Fibroblast of skin of back (primary cell): ENCODE results near the gene NUDT21. TPM values are rescaled to one million over a fixed set of nuclear protein-coding genes. Genes with fewer than 3 reads are reported as not detected.
"Not testable (repeated sequence)": the region's sequence is repeated elsewhere in the genome, so short reads cannot be mapped to it uniquely, and the experiment has no call there.

Experiments used
- DNase-seq: peaks from one replicate; pipeline ENCODE4 v3.0.0-alpha.2; 2013
- polyA plus RNA-seq, 2 experiments: library from polyadenylated mRNA; unstranded; fragments of 120-200 nt; gene quantifications; one replicate each; pipeline ENCODE4 v1.2.1, GENCODE V29; 2013; ENCODE audit not compliant: insufficient read length in 2 of 2

The NUDT21 gene
- 65.8 TPM for polyA plus RNA-seq (2013, experiment 1 of 2; ENCODE audit: insufficient read length)
- polyA plus RNA-seq (2013, experiment 2 of 2; ENCODE audit: insufficient read length), result 58.3 TPM

- peak; percentile 99 for DNase-seq
Observed at GRCh38 chr16:56450986-56451752, at the start of gene NUDT21, which contains the start of gene OGFOD1. NUDT21 (minus strand) TSS chr16:56451332; CDS start chr16:56451202, 130 bp downstream. OGFOD1 (plus strand) TSS chr16:56451554; CDS start chr16:56451613, 59 bp downstream.

DNA sequence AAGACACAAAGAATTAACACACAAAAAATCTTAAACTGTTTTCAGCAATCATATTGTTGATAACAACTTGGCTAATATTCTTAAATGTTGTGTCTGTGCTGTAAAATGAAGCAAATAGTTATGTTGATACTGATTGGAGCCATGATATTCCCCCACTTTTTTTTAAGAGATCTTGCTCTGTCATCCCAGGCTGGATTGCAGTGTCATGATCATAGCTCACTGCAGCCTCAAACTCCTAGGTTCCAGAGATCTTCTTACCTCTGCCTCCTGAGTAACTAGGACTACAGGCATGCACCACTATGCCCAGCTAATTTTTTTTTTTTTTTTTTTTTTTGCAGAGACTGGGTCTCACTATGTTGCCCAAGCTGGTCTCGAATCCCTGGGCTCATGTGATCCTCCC, 42.7 kb upstream of the NUDT21 start:
- no peak for DNase-seq

DNA sequence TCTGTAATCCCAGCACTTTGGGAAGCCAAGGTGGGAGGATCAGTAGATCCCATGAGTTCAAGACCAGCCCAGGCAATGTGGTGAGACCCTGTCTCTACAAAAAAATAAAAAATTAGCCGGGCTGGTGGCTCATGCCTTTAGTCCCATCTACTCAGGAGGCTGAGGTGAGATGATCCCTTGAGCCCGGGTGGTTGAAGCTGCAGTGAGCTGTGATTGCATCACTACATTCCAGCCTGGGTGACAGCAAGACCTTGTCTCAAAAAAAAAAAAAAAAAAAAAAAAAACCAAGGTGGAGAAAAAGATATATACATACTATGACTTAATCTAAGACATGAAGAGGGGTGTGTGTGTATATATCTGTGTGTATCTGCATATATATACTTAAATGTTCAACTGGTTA, 42.0 kb upstream of the NUDT21 start:
- DNase-seq, result no peak

- no peak for DNase-seq
Observed at GRCh38 chr16:56491657-56492261, 40.6 kb upstream of the NUDT21 start.

DNA sequence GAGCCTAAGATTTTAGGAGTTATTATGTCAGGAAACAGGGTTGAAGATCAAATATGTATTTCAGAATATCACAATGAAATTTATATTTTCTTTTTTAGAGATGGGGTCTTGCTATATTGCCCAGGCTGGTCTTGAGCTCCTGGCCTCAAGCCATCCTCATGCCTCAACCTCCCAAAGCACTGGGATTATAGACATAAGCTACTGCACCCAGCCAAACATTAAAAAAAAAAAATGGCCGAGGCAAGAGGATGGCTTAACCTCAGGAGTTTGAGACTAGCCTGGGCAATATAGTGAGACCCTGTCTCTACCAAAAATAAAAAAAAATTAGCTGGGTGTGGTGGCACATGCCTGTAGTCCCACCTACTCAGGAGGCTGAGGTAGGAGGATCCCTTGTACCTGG, 37.7 kb upstream of the NUDT21 start:
- DNase-seq, result not testable (repeated sequence)

DNA sequence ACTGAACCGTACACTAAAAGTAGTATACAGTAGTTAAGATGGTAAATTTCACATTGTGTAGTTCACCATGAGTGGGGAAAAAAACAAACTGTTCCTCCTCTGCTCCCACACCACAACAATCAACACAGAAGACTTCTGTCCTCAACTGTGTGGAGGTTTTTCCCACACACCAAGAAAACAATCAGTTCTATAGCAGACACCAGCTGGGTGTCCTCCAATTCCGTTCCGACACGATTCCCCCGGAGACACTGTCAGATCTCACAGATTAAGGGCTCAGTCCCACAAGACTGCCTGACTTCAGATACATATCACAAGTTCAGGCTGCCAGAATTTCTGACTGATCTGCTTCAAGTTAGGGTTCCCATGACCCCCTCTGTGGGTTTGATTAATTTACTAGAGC, 36.9 kb upstream of the NUDT21 start:
- no peak for DNase-seq

DNA sequence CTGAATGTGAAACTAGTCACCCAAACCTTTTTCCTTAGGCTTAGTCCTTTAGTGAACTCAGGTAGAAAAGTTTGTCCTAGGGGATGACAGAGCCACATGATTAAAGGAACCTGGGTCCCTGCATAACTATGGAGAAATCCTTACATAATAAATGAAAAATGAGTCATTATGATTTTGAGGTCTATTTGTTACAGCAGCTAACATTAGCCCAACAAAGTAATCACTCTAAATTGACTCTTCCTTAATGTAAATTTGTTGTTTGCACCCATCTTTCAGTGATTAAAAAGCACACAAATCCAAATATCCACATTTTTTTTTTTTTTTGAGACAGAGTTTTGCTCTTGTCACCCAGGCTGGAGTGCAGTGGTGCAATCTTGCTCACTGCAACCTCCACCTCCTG, 32.3 kb upstream of the NUDT21 start:
- no peak for DNase-seq

DNA sequence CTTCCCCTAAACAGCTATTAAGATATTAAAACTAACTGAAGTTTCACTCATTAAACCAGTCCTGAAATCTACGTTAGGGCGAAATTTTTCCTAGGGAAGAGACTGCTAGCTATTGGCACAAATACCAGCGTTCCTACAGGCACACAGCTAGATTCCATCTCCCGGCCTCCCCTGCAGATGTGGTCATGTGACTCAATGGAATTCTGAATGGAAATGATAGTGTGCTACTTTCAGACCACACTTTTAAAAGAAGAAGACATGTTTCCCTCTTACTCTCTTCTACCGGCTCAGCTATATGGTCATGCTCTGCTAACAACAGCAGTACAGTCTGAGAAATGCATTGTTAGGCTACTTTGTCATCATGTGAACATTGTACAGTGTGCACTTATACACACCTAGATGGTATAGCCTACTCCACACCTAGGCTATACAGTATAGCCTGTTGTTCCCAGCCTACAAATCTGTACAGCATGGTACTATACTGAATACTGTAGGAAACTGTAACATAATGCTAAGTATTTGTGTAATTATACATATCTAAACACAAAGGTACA, 31.6 kb upstream of the NUDT21 start:
- no peak for DNase-seq

DNA sequence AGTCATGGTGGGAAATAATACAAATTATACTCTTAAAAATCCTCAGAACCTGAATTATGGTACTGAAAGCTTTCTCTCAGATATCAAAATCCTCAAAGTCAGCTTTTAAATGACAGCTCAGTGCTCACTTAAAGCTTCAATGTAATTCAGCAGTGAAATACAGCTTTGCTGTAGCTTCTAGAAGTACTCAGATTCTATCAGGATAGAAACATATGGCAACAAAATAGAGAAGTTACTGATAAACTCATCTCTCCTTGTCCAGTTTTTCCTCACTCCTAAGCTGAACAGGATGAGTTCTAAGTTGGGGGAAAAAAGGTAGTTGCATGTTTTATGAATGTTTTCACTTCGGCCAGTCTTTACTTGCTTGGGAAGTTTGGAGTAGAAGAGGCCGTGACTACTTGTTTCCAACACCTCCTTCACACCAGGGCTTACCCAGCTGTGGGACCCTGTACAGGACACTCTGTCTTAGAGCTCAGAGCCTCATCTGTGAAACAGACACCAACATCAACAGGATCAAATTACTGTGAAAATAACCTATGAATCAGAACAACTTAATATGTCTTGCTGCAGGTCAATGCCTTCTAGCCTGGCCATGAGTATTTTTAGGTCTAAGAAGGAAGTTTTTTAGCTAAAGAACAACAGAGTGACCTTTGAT, 30.5 kb upstream of the NUDT21 start:
- peak; percentile 15 for DNase-seq

DNA sequence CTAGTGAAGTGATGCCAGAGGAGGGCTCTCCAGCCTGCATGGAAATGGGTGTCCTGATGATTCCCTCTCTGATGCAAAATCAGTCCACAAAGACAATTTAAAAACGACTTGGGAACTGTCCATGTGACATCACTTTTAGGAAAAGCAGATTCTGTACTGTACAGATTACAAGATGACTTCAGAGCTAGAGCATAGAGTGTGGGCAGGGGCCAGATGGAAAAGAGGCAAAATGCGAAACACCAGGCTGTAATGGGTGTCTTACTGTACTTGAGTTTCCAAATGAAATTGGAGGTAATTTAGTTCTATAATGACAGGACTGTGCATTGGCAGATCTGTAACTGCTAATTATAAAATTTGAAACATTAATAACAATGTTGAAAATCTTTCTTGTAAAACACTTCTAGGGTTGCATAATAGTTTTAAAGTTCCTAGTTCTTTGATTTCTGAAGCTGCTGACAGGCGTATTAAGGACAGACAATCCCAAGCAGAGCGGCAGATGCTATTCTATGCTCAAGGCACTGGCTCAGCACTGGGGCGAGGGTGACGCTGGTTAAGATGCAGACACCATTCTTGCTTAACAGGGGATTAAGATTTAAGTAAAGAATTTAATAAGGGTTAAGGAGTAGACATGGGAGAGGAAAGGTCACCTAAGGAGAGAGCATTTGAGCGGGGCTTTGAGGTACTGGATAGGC, 29.8 kb upstream of the NUDT21 start:
- no peak for DNase-seq

GRCh38 chr16:56479469-56479868, 28.3 kb upstream of the NUDT21 start:
- no peak for DNase-seq

DNA sequence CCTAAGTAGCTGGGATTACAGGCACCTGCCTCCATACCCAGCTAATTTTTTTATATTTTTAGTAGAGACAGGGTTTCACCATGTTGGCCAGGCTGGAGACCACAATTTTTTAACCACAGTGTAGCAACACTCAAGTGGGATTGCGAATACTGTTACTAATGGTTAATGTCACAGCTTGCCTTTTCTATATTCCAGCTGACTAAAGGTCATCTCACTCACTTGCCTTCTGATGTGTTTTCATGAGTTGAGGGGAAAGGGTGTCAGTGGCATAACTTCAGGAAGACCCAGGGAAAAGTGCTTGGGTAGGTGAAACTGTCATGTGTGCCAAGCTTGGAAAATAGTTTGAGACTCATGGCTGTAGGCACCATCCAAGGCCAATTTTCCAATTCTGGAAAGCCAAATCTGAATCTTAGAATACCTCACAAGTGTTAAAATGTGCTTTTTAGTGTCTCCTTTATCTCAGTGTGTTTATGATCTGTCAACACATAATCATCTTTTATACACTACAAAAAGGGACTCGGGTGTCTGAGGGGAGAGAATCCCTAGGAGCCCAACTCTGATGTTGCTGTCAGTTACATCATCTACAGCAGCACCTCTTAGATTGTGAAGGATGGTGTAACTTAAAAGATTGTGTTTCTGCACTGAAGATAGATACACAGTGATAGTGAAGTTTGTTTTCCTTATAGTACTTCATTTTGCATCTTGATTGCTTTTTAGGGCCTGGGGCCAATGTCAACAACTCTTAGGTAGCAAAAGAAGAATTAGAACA, 27.3 kb upstream of the NUDT21 start:
- DNase-seq, result peak; percentile 5

GRCh38 chr16:56477096-56477878, 26.2 kb upstream of the NUDT21 start:
- peak; percentile 93 for DNase-seq

GRCh38 chr16:56475201-56475600, 24.1 kb upstream of the NUDT21 start:
- no peak for DNase-seq

GRCh38 chr16:56470666-56471065, 19.5 kb upstream of the NUDT21 start:
- DNase-seq, result no peak

DNA sequence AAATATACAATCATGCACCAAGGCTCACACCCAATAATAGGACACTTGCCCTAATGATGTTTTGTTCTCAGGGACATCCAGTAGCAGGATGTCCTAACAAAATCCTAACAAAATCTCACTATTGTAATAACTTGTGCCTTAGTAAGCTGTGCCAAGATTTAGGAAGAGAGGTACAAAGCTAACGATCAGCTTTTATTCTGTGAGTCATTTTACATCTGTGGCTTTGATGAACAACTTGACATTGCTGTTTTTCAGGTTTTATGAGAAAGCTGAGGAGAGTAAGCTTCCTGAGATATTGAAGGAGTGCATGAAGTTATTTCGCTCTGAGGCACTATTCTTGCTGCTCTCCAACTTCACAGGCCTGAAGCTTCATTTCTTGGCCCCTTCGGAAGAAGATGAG, 19.1 kb upstream of the NUDT21 start:
- DNase-seq, result no peak

- no peak for DNase-seq
Observed at GRCh38 chr16:56469748-56470147, 18.6 kb upstream of the NUDT21 start.

DNA sequence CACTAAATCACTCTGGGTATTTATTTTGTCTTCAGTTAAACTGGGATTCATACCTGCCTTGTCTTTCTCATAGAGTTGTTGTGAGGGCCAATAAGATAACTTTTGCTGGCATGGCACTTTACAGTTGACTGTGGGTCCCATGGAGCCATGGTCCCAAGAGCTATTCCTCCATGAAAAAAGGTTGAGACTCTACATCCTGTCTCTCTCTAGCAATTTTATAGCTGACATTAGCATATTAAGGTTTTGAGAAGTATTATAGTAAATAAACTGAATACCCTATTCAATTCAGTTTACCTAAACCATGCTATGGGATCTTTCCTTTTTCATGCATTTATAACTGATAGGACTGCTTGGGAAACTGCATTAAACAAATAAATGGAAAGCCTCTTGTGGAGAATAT, 17.7 kb upstream of the NUDT21 start:
- no peak for DNase-seq

DNA sequence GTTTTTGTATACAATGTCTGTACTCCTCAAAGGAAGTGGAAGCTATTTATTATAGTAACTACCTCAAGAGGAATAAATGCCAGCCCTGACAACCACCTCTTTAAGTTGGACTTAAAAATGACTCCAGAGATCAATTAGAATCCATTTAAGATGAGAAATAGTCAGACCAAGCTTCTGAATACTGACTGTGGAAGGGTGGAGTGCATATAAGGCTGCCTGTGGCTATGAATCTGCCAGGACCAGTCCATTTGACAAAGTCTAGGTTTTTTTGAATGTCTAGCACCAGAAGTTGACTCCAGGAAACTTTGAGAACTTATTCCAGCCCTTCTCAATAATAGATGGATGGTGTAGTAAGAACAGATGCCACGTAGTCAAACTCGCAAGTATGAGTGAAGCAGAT, 15.2 kb upstream of the NUDT21 start:
- no peak for DNase-seq

- DNase-seq, result no peak
Observed at GRCh38 chr16:56463153-56463552, 12.0 kb upstream of the NUDT21 start.
